Esophagus (tissue), 2 donors: ENCODE results near the gene CRBN. TPM values are rescaled to one million over a fixed set of nuclear protein-coding genes. Genes with fewer than 3 reads are reported as not detected.
A peak's percentile ranks its signal among the peaks of the same experiment; 100 is the strongest.

Experiments used
- H3K27ac ChIP-seq, 2 donors: one replicate each; pipeline ENCODE4 v1.5.1; 2013; ENCODE audit warnings: low read depth in 2 of 2, mild to moderate bottlenecking in 2 of 2, inconsistent platforms in 1 of 2, low read length in 1 of 2, moderate library complexity in 1 of 2
- H3K27me3 ChIP-seq, 2 donors: one replicate each; pipeline ENCODE4 v1.6.1; 2013; ENCODE audit warnings: low read length in 2 of 2, control low read depth in 1 of 2, mild to moderate bottlenecking in 1 of 2; ENCODE audit not compliant: insufficient read depth in 2 of 2, control insufficient read depth in 1 of 2
- H3K36me3 ChIP-seq, 2 donors: one replicate each; pipeline ENCODE4 v1.6.1; 2013; ENCODE audit warnings: low read length in 1 of 2; ENCODE audit not compliant: control insufficient read depth in 2 of 2, insufficient read depth in 2 of 2
- H3K4me1 ChIP-seq, 2 donors: one replicate each; pipeline ENCODE4 v1.6.1; 2013; ENCODE audit warnings: low read length in 1 of 2; ENCODE audit not compliant: control insufficient read depth in 2 of 2, insufficient read depth in 2 of 2
- H3K4me3 ChIP-seq, 2 donors: one replicate each; pipeline ENCODE4 v1.5.1; 2013; ENCODE audit warnings: low read length in 2 of 2, mild to moderate bottlenecking in 2 of 2, low read depth in 1 of 2, moderate library complexity in 1 of 2
- H3K9me3 ChIP-seq, 2 donors: one replicate each; pipeline ENCODE4 v1.6.1; 2013; ENCODE audit warnings: mild to moderate bottlenecking in 2 of 2, low read depth in 1 of 2, low read length in 1 of 2, moderate library complexity in 1 of 2; ENCODE audit not compliant: control insufficient read depth in 2 of 2, insufficient read depth in 1 of 2
- WGBS, 2 donors: extraction: QIAGEN DNeasy Blood & Tissue Kit; methylation state at CpG; one replicate each; pipeline ENCODE4 v1.1.7; 2013; 5-methylcytosine and 5-hydroxymethylcytosine counted together
- polyA plus RNA-seq, 2 donors: library from polyadenylated mRNA; stranded (reverse); fragments of 200-250 nt; gene quantifications; one replicate each; pipeline ENCODE4 v1.2.3, GENCODE V29; 2013
- donor health status: healthy with polysubstance abuse.
- donor health status: Bipolar disorder and iron deficiency.

CRBN gene
- polyA plus RNA-seq: 10 to 100 TPM; 15.5 to 16.4 TPM

DNA sequence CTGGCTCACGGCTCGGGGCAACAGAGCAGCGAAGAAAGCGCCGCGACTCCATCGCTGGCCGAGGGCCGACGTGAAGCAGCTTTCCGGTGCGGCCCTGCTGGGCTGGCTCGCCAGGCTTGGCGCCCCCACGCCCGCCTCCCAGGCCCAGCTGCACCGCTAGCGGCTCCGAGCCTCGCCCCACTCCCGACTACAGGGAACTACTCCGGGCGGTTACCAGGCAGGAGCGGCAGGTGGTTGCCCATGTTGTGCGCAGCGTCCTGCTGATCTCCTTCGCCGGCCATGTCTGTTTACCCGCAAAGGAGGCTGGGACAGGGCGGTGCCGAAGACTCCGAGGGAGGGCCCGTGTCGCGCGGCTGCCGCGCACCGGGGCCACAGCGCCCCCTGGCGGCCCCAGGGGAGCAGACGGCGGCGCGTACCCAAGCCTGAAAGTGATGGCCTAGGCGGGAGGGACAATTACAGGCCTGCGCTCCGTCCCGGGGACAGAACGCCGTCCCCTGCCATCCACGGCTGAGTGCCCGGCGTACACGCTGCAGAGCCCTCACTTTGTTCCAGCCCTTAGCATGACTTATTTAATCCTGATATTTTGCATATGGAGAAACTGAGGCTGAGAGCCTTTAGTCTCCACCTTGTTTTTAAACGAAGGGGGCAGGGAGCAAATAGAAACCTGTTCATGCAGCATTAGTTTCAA is at the start of gene CRBN:
TSS of gene CRBN (minus strand) at position 285 of the 688 bp plus-strand sequence. CDS start at position 281, 4 bp downstream.
- Histone ChIP-seq H3K27ac (peak within 1 kb of the TSS; percentile 63 to 83), H3K4me1 (no peaks in the 10 kb centered on the region), H3K27me3 (no peaks in the 10 kb centered on the region), H3K9me3 (no peaks in the 10 kb centered on the region), H3K4me3 (peak within 1 kb of the TSS; percentile 88 to 99), H3K36me3 (no peaks in the 10 kb centered on the region)
- WGBS, 2 donors: 1 to 2% methylated on average over 56 of the region's 56 CpGs

DNA sequence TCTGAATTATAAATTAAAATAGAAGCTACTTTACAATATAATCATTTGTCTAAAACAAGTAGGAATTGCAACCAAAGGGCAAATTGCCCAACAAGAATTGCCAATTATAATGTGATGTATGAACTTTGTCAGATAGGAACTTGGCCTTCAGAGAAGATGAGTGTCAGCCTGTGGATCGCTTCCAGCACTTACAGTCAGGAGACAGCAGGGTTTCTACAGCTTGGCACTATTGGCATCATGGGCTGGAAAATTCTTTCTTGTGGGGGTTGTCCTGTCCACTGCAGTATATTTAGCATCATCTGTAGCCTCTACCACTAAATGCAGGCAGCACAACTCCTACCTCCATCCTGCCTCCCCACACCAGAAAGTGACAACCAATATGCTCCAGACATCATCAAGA is 48.1 kb upstream of the CRBN start:
- Histone ChIP-seq H3K36me3 (no peaks in the 10 kb centered on the region), H3K27me3 (no peaks in the 10 kb centered on the region), H3K4me1 (no peaks in the 10 kb centered on the region), H3K9me3 (no peaks in the 10 kb centered on the region), H3K27ac (no peak overlapping the region), H3K4me3 (no peak overlapping the region)
- WGBS, 2 donors: 0 to 8% methylated on average over 1 of the region's 1 CpG

DNA sequence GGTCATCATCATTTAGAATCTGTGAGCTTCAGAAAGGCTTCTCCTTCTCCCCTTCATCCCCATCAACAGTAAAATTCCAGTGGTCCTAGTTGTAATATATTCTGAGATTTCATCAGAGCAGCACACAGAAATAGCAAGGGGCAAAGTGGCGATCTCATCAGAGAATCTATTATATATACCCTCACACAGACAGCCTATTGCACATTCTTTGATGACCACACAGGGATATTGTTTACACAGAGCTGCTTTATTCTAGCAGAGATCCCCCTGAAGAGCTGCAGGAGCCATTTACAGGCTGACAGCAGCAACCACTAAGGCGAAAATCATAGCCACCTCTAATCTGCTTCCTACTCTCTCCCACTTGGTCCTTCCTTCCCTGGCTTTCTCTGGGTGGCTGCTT is 42.0 kb upstream of the CRBN start:
- no peak overlapping the region for H3K4me3 ChIP-seq
- 65 to 69% methylated on average over 2 of the region's 2 CpGs for WGBS, 2 donors
- H3K27ac ChIP-seq: no peak overlapping the region
- no peaks in the 10 kb centered on the region for H3K4me1 ChIP-seq
- H3K27me3 ChIP-seq: no peaks in the 10 kb centered on the region
- H3K9me3 ChIP-seq: no peaks in the 10 kb centered on the region
- no peaks in the 10 kb centered on the region for H3K36me3 ChIP-seq

DNA sequence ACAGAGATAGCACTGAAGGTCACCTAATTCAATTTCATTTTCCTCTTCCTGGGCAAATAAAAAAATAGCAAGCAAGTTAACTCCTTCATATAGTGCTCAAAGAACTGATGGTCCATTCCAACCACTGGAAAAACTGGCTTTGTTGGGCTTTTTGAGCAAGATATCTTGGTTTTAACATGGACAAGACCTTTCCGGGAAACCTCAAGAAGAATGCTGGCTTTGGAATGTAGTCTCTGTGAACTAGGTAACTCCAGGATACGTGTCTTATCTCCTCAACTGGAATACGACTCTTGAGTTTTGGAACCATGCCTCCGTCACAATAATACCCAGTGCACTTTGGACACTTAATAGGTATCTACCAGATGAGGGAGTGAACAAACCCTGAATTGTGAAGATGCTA is 36.9 kb upstream of the CRBN start:
- Histone ChIP-seq H3K4me3 (no peak overlapping the region), H3K27me3 (no peaks in the 10 kb centered on the region), H3K9me3 (no peaks in the 10 kb centered on the region), H3K4me1 (no peaks in the 10 kb centered on the region), H3K27ac (no peak overlapping the region), H3K36me3 (no peaks in the 10 kb centered on the region)
- 72 to 90% methylated on average over 4 of the region's 4 CpGs for WGBS, 2 donors

DNA sequence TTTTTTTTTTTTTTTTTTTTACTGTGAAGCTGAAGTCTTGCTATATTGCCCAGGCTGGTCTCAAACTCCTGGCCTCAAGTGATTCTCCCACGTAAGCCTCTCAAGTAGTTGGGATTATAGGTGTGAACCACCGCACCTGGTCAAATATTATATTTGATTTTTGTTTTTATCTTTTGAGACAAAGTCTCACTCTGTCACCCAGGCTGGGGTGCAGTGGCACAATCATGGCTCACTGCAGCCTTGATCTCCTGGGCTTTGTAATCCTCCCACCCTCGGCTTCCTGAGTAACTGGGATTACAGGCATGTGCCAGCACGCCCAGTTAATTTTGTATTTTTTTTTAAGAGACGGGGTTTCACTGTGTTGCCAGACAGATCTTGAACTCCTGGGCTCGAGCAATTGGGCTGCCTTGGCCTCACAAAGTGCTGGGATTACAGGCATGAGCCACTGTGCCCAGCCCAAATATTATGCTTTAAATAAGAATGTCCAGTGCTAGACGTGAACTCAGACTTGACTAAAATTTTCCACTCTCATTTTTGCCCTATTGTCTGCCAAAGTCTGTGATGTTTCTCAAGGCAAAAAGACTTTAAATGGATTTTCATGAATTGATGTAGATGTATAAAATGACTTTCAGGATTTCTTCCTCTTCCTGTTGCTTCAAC is 33.4 kb upstream of the CRBN start:
- Histone ChIP-seq H3K4me1 (no peaks in the 10 kb centered on the region), H3K27me3 (no peaks in the 10 kb centered on the region), H3K4me3 (no peak overlapping the region), H3K36me3 (no peaks in the 10 kb centered on the region), H3K27ac (no peak overlapping the region), H3K9me3 (no peaks in the 10 kb centered on the region)
- WGBS, 2 donors: 56 to 62% methylated on average over 7 of the region's 7 CpGs

DNA sequence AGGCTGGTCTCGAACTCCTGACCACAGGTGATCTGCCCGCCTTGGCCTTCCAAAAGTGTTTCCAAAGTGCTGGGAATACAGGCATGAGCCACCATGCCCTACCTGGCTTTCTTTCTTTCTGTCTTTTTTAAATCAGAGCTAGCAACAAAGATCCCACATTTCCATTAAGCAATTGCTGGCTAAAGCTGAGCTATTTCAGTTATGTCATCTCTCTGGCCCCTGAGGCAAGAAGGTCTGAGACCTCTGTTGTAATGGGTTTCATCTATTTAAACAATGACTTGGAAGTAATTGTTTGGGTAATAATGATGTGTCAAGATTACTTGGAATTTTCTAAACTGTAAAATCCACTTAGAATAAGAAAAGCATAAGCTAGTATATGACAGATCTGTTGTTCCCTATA is 30.2 kb upstream of the CRBN start:
- H3K4me1 ChIP-seq: no peaks in the 10 kb centered on the region
- no peaks in the 10 kb centered on the region for H3K27me3 ChIP-seq
- H3K36me3 ChIP-seq: no peaks in the 10 kb centered on the region
- no peaks in the 10 kb centered on the region for H3K9me3 ChIP-seq
- WGBS, 2 donors: 86 to 87% methylated on average over 2 of the region's 2 CpGs
- no peak overlapping the region for H3K4me3 ChIP-seq
- no peak overlapping the region for H3K27ac ChIP-seq

DNA sequence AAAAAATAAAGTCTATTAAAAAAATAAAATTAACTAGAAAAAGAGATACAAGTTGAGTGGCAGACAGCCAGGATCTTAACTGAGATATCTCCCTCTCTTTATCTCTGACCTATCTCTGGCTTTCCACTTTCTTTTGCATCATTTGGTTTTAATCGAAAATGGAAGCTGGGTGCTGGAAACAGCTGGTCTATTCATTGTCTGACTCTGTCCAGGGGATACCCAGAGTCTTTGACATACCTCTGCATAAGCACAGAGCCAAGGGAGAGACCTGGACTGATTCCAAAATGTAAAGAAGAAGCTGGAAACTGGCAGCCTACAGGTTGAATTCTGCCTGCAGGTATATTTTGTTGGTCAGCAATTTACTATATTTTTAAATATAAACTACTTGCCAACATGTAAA is 29.6 kb upstream of the CRBN start:
- H3K9me3 ChIP-seq: no peaks in the 10 kb centered on the region
- H3K4me1 ChIP-seq: no peaks in the 10 kb centered on the region
- H3K27ac ChIP-seq: no peak overlapping the region
- WGBS, 2 donors: 61 to 81% methylated on average over 1 of the region's 1 CpG
- H3K36me3 ChIP-seq: no peaks in the 10 kb centered on the region
- H3K27me3 ChIP-seq: no peaks in the 10 kb centered on the region
- no peak overlapping the region for H3K4me3 ChIP-seq

DNA sequence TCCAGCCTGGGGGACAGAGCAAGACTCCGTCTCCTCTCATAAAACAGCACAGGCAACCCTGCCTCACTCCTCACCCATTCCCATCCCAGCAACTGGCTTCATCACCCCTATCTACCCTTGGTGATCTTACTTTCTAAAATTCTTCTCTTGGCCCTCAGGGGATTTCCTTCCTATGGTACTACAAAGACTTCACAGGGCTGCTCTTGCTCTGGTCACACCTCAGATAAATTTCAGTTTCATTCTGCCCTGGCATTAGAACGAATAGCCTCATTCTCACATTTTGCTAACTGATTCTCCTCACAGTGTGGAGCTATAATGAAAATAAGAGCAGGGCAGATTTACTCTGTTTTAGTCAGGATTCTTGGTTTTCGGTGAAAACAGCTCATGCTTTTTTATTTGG is 22.1 kb upstream of the CRBN start:
- no peaks in the 10 kb centered on the region for H3K36me3 ChIP-seq
- no peak overlapping the region for H3K27ac ChIP-seq
- no peaks in the 10 kb centered on the region for H3K9me3 ChIP-seq
- H3K4me1 ChIP-seq: no peaks in the 10 kb centered on the region
- H3K27me3 ChIP-seq: no peaks in the 10 kb centered on the region
- H3K4me3 ChIP-seq: no peak overlapping the region
- WGBS, 2 donors: 73 to 81% methylated on average over 3 of the region's 3 CpGs

DNA sequence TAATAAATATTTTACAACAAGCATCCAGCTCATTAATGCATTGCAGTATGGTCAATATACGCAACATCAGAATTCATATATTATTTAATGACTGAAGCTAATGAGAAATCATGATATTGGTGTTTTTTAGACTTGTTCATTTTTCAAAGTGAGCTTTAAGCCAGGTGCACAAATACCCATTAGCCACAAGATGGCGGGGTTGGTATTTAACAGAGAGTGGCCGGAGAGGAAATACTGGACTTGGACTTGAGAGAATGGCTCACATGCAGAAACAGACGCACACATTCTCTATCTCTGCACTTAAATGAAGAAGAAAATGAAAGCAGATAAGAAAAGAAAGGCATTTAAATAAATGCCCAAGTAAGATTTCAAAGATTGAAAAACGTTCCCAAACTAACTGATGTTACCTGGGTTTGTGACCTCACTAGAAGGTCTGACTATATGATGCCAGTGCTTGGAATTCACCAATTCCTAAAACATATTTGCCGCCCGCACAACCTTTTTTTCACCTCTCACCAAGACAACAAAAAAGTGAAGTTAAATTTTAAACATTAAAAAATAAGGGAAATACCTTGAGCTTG is 21.2 kb upstream of the CRBN start:
- no peaks in the 10 kb centered on the region for H3K9me3 ChIP-seq
- no peak overlapping the region for H3K27ac ChIP-seq
- H3K4me3 ChIP-seq: no peak overlapping the region
- no peaks in the 10 kb centered on the region for H3K36me3 ChIP-seq
- H3K27me3 ChIP-seq: no peaks in the 10 kb centered on the region
- H3K4me1 ChIP-seq: no peaks in the 10 kb centered on the region
- WGBS, 2 donors: 23 to 30% methylated on average over 7 of the region's 7 CpGs

DNA sequence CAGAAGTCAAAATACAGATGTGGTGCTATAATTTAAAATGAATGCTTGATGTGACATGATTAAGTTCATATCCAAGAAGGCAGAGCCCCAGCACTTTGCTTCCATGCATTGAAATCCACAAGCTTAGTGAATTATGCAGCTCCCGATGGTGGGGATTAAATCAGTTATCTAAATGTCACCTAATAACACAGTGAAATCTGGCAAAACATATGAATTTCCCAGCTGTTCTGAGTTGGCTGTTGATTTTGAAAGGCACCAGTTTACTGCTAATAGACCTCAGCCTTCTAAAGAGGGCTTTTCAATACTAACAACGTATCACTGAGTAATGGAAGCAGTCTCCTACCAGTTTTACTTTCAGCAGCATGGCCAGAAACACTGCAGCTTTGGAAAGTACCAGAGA is 19.8 kb upstream of the CRBN start:
- Histone ChIP-seq H3K36me3 (no peaks in the 10 kb centered on the region), H3K9me3 (no peaks in the 10 kb centered on the region), H3K4me1 (no peaks in the 10 kb centered on the region), H3K4me3 (no peak overlapping the region), H3K27me3 (no peaks in the 10 kb centered on the region), H3K27ac (no peak overlapping the region)
- 31 to 34% methylated on average over 2 of the region's 2 CpGs for WGBS, 2 donors
